Esophagus squamous epithelium (tissue), 5 donors: ENCODE data around the gene JDP2. TPM values are rescaled to one million over a fixed set of nuclear protein-coding genes. Genes with fewer than 3 reads are reported as not detected.

Experiments used
- DNase-seq: peaks from one replicate; lab custom pipeline; 2025; lab: John Stamatoyannopoulos, UW
- H3K27ac ChIP-seq, 4 donors: fragments of 200-600 bp; sonication (generic); one replicate each; pipeline ENCODE4 v1.5.1; 2016 to 2019; ENCODE audit warnings: mild to moderate bottlenecking in 1 of 4
- H3K27me3 ChIP-seq, 4 donors: fragments of 200-600 bp; sonication (generic); 1 replicate in 3 of 4; 2 replicates in 1 of 4; pipeline versions ENCODE4 v1.5.1 to v1.6.0; 2017 to 2021; ENCODE audit warnings: antibody characterized with exemption in 1 of 4
- H3K36me3 ChIP-seq, 3 donors: fragments of 200-600 bp; sonication (generic); one replicate each; pipeline ENCODE4 v1.5.1; 2016 to 2019
- H3K4me1 ChIP-seq, 3 donors: fragments of 200-600 bp; sonication (generic); one replicate each; pipeline ENCODE4 v1.5.1; 2017 to 2019
- H3K4me3 ChIP-seq, 4 donors: fragments of 200-600 bp; sonication (generic); 1 replicate in 3 of 4; 2 replicates in 1 of 4; pipeline ENCODE4 v1.5.1; 2016 to 2019; ENCODE audit warnings: mild to moderate bottlenecking in 2 of 4, moderate library complexity in 1 of 4
- H3K9me3 ChIP-seq, 3 donors: fragments of 200-600 bp; sonication (generic); one replicate each; pipeline ENCODE4 v1.5.1; 2016 to 2019
- POLR2A ChIP-seq, 4 donors: fragments of 450-650 bp; IDR thresholded peaks; one replicate each; pipeline ENCODE4 v1.6.1; 2017; ENCODE audit warnings: antibody characterized with exemption in 4 of 4, mild to moderate bottlenecking in 4 of 4, moderate library complexity in 3 of 4
- WGBS, 2 donors: methylation state at CpG; one replicate each; pipeline ENCODE4 v1.1.5; 2018; 5-methylcytosine and 5-hydroxymethylcytosine counted together
- intact Hi-C: fragments of 100-400 bp; cut with DNase I; formaldehyde crosslinking; loops from one replicate; pipeline ENCODE4 v1.15.0; 2022
- total RNA-seq, 4 donors: library from RNA; depleted of rRNA; stranded (reverse); fragments of >200 nt; gene quantifications; one replicate each; pipeline ENCODE4 v1.1.0, GENCODE V29; 2016
- TF ChIP-seq, protein P1 (sequence below), 6 experiments: fragments of 450-650 bp in 4 of 6; fragments of 200-600 bp in 2 of 6; sonication (generic) in 2 of 6; IDR thresholded peaks; one replicate each; pipeline ENCODE4 v1.5.1; 2016 to 2019; ENCODE audit warnings: antibody characterized with exemption in 6 of 6, mild to moderate bottlenecking in 4 of 6, moderate library complexity in 4 of 6
- donor health status: DM: yes; HTN: yes; CAD: no.

Gene JDP2
- total RNA-seq, 4 donors from 2014 or later, result 20.9 to 41.8 (median 36.9) TPM

DNA sequence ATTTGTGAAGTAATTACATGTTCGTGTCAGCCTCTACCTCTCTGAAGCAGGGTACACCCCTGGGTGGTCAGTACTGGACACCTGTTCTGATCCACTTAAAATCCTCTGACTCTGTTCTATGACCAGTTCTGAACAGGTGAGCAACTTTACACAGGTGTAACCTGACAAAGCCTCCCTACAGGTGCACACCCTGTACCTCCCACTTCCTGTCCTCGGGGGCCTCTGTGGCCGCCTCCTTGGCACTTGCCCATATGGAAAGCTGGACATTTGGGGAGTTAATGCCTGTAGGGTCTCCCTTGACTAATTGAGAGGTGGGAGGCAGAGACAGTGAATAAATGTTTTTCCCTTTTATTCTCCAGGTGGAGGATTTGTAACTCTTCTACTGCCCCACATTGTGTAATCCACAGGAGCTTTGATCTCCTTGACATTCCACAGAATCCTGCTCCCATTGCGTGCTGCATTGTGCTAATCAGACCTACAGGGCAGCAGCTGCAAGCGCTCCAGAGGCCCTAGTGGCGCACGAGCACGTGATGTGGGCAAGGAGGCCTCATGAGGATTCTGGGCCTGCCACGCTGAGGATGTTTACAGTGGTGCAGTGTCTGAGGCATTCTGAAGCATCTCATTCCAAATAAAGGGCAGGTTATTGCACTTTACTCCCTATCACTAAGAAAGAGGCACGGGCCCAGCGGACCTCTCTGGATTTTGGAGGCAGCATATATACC lies 48.6 kb downstream of the JDP2 start:
- intact Hi-C loops, result no loop called here
- no peak overlapping the region for H3K4me3 ChIP-seq
- H3K9me3 ChIP-seq, result no peaks in the 10 kb centered on the region
- H3K27ac ChIP-seq, result no peak overlapping the region
- WGBS, 2 donors, result 76 to 96% methylated on average over 5 to 7 of the region's 11 CpGs
- no peak for DNase-seq
- peaks cover 0 to 5% (median 0%) of the 10 kb centered on the region in 3 donors for H3K4me1 ChIP-seq
- TF ChIP-seq, protein P1, sequence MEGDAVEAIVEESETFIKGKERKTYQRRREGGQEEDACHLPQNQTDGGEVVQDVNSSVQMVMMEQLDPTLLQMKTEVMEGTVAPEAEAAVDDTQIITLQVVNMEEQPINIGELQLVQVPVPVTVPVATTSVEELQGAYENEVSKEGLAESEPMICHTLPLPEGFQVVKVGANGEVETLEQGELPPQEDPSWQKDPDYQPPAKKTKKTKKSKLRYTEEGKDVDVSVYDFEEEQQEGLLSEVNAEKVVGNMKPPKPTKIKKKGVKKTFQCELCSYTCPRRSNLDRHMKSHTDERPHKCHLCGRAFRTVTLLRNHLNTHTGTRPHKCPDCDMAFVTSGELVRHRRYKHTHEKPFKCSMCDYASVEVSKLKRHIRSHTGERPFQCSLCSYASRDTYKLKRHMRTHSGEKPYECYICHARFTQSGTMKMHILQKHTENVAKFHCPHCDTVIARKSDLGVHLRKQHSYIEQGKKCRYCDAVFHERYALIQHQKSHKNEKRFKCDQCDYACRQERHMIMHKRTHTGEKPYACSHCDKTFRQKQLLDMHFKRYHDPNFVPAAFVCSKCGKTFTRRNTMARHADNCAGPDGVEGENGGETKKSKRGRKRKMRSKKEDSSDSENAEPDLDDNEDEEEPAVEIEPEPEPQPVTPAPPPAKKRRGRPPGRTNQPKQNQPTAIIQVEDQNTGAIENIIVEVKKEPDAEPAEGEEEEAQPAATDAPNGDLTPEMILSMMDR (IDR thresholded peaks at IDR 0.05), result peak in 1 of 6 experiments; percentile 5
- no peak for TF ChIP-seq POLR2A (IDR thresholded peaks at IDR 0.05)
- no peaks in the 10 kb centered on the region for H3K27me3 ChIP-seq
- H3K36me3 ChIP-seq, result peaks cover 5 to 30% (median 13%) of the 10 kb centered on the region in 3 donors

DNA sequence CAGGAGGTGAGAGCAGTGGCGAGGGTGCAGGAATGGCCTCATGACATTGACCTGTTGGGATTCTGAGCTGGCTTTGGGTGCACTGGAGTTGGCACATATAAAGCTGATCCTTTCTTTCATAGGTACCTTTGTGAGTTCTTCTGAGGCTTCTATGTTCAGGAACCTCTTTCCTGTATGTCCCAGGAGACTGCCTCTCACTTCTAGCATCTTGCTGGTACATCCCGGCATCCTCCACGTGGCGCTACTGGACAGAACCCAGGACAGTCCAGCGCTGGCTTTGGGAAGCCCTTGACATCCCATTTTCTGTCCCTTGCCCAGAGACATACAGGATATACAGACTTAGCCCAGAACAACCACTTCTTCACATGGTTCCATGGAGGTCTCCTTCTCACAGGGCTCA lies 50.1 kb downstream of the JDP2 start:
- intact Hi-C loops, result no loop called here
- no peak for DNase-seq
- Histone ChIP-seq H3K9me3 (no peaks in the 10 kb centered on the region), H3K27ac (no peak overlapping the region), H3K4me3 (no peak overlapping the region), H3K36me3 (peaks cover 0 to 15% (median 2%) of the 10 kb centered on the region in 3 donors), H3K4me1 (peaks cover 0 to 11% (median 0%) of the 10 kb centered on the region in 3 donors), H3K27me3 (no peaks in the 10 kb centered on the region)
- 67 to 96% methylated on average over 1 to 5 of the region's 5 CpGs for WGBS, 2 donors
- no peak for TF ChIP-seq POLR2A (IDR thresholded peaks at IDR 0.05)
- TF ChIP-seq, protein P1 (IDR thresholded peaks at IDR 0.05), result no peak

DNA sequence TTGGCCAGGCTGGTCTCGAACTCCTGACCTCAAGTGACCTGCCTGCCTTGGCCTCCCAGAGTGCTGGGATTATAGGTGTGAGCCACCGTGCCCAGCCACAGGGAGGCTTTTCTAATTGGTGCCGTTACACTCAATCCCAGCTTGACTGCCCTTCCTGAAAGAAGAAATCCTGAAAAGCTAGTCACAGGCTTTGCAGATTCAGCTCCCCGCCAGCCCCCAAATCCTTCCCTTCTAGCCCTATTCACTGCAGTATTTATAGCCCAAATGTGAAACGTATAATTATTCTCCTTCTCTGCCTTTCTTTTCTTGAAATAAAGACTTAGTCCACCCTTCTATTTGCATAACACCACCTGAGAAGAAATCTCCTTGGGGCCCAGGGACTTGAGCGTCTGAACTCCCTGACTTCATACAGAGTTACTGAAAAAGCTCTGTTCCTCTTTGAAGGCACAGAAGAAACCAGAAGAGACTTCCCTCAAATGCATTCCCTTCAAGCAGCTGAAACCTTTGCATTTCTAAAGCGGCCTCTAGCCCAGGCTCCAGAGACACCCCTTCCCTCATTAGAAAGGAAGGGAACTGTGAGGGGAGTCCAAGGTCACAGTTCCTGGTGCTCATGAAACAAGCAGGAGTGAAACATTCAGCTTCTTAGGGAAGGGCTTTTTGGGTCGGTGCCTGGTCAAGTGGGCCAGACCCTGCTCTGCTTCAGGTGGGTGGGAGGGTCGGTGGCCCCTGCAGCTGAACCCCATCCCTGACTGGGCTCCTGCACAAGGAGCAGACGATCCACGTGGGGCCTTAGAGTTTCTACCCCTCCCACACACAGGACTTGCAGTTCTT lies 52.2 kb downstream of the JDP2 start:
- DNase-seq, result no peak
- no peak for TF ChIP-seq POLR2A (IDR thresholded peaks at IDR 0.05)
- TF ChIP-seq, protein P1 (IDR thresholded peaks at IDR 0.05), result no peak
- WGBS, 2 donors, result 46 to 53% methylated on average over 6 to 11 of the region's 11 CpGs
- H3K27ac ChIP-seq, result no peak overlapping the region
- peaks cover 0 to 11% (median 0%) of the 10 kb centered on the region in 3 donors for H3K4me1 ChIP-seq
- H3K27me3 ChIP-seq, result no peaks in the 10 kb centered on the region
- H3K36me3 ChIP-seq, result no peaks in the 10 kb centered on the region
- intact Hi-C loops, result no loop called here
- H3K4me3 ChIP-seq, result no peak overlapping the region
- H3K9me3 ChIP-seq, result no peaks in the 10 kb centered on the region

DNA sequence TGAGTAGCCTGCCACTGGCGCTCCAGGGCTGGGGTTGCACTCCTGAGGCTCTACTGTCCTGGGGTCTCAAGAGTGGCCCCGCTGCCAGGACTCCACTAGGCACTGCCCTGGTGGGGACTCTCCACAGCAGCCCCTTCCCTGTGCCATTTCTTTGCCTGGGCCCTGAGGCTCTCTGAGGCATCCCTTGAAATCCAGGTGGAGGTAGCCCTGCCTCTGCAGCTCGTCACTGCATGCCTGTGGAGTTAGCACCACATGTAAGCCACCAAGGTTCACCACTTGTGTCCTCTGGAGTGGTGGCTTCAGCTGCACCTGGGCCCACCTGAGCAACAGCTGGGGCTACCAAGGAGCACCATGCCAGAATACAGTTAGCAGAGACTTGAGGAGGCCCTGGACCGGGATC lies 54.5 kb downstream of the JDP2 start:
- intact Hi-C loops, result no loop called here
- TF ChIP-seq, protein P1 (IDR thresholded peaks at IDR 0.05), result no peak
- no peak for TF ChIP-seq POLR2A (IDR thresholded peaks at IDR 0.05)

More for the DNA sequence above, 54.5 kb downstream of the JDP2 start:
- WGBS, 2 donors, result 83 to 96% methylated on average over 1 to 3 of the region's 4 CpGs
- H3K27ac ChIP-seq, result peak overlapping the region in 1 of 4 donors; percentile 9
- no peaks in the 10 kb centered on the region for H3K9me3 ChIP-seq
- H3K4me1 ChIP-seq, result peaks cover 0 to 6% (median 0%) of the 10 kb centered on the region in 3 donors
- H3K36me3 ChIP-seq, result no peaks in the 10 kb centered on the region
- H3K27me3 ChIP-seq, result peaks cover 0 to 3% (median 0%) of the 10 kb centered on the region in 4 donors
- no peak for DNase-seq
- no peak overlapping the region for H3K4me3 ChIP-seq
